Neural progenitor cell (in vitro differentiated cells): ENCODE measurements around the gene S100B. TPM values are rescaled to one million over a fixed set of nuclear protein-coding genes. Genes with fewer than 3 reads are reported as not detected.

ENCODE experiments used
- DNase-seq: peaks from one replicate; pipeline ENCODE4 v3.0.0-alpha.2; 2016; ENCODE audit warnings: low spot score
- H2AFZ ChIP-seq: fragments of 200-600 bp; sonication (generic); replicated peaks from 2 replicates; pipeline ENCODE4 v1.6.1; 2016; ENCODE audit warnings: antibody characterized with exemption
- H3F3A ChIP-seq: fragments of 200-600 bp; sonication (generic); 2 replicates; pipeline ENCODE4 v1.6.1; 2016; ENCODE audit warnings: antibody characterized with exemption, low read depth
- H3K27ac ChIP-seq: fragments of 200-600 bp; sonication (generic); 2 replicates; pipeline ENCODE4 v1.5.1; 2016; ENCODE audit warnings: mild to moderate bottlenecking
- H3K27me3 ChIP-seq: fragments of 200-600 bp; sonication (generic); 2 replicates; pipeline ENCODE4 v1.6.1; 2016; ENCODE audit warnings: mild to moderate bottlenecking, moderate library complexity
- H3K36me3 ChIP-seq: fragments of 200-600 bp; sonication (generic); 2 replicates; pipeline ENCODE4 v1.5.1; 2016
- H3K4me1 ChIP-seq: fragments of 200-600 bp; sonication (generic); 2 replicates; pipeline ENCODE4 v1.6.1; 2016; ENCODE audit warnings: mixed run types
- H3K4me2 ChIP-seq: fragments of 200-600 bp; sonication (generic); 2 replicates; pipeline ENCODE4 v1.6.1; 2016
- H3K4me3 ChIP-seq: fragments of 200-600 bp; sonication (generic); 2 replicates; pipeline ENCODE4 v1.5.1; 2016
- H3K79me2 ChIP-seq: fragments of 200-600 bp; sonication (generic); 2 replicates; pipeline ENCODE4 v1.6.1; 2016; ENCODE audit warnings: low read depth
- H3K9ac ChIP-seq: fragments of 200-600 bp; sonication (generic); 2 replicates; pipeline ENCODE4 v1.6.1; 2016
- H3K9me3 ChIP-seq: fragments of 200-600 bp; sonication (generic); 2 replicates; pipeline ENCODE4 v1.5.1; 2016; ENCODE audit warnings: low read depth
- H4K20me1 ChIP-seq: fragments of 200-600 bp; sonication (generic); 2 replicates; pipeline ENCODE4 v1.6.1; 2016; ENCODE audit warnings: low read depth
- H3K27ac Mint-ChIP-seq: 3 replicates; pipeline ENCODE4 v1.8.0; 2021; ENCODE audit warnings: mixed read lengths
- H3K27me3 Mint-ChIP-seq: 2 replicates; pipeline ENCODE4 v1.8.0; 2022; ENCODE audit warnings: low read depth, mild to moderate bottlenecking, inconsistent platforms, moderate library complexity, mixed read lengths; ENCODE audit not compliant: insufficient read depth
- H3K36me3 Mint-ChIP-seq: 3 replicates; pipeline ENCODE4 v1.8.0; 2021; ENCODE audit warnings: mixed read lengths
- H3K4me1 Mint-ChIP-seq: 3 replicates; pipeline ENCODE4 v1.8.0; 2021; ENCODE audit warnings: mixed read lengths
- H3K4me3 Mint-ChIP-seq: 3 replicates; pipeline ENCODE4 v1.8.0; 2021; ENCODE audit warnings: mild to moderate bottlenecking, moderate library complexity, mixed read lengths
- H3K9me3 Mint-ChIP-seq: 3 replicates; pipeline ENCODE4 v1.8.0; 2020; ENCODE audit warnings: mixed read lengths
- EZH2 ChIP-seq: fragments of 200-600 bp; sonication (generic); IDR thresholded peaks from 2 replicates; pipeline ENCODE4 v1.6.1; 2017; ENCODE audit warnings: antibody characterized with exemption, mild to moderate bottlenecking, moderate library complexity
- EZH2phosphoT487 ChIP-seq: fragments of 200-600 bp; sonication (generic); IDR thresholded peaks from 2 replicates; pipeline ENCODE4 v1.6.1; 2017; ENCODE audit warnings: antibody characterized with exemption
- total RNA-seq: library from RNA; depleted of rRNA; stranded (reverse); fragments of >200 nt; gene quantifications from 2 replicates; pipeline ENCODE4 v1.2.3, GENCODE V29; 2015; ENCODE audit warnings: low replicate concordance
- TF ChIP-seq, protein P1 (sequence below): fragments of 200-600 bp; sonication (generic); IDR thresholded peaks from 2 replicates; pipeline ENCODE4 v1.5.1; 2017; ENCODE audit warnings: antibody characterized with exemption, mild to moderate bottlenecking

The S100B gene
- total RNA-seq, 1 donor from 2014 or later: 0.60 TPM

DNA sequence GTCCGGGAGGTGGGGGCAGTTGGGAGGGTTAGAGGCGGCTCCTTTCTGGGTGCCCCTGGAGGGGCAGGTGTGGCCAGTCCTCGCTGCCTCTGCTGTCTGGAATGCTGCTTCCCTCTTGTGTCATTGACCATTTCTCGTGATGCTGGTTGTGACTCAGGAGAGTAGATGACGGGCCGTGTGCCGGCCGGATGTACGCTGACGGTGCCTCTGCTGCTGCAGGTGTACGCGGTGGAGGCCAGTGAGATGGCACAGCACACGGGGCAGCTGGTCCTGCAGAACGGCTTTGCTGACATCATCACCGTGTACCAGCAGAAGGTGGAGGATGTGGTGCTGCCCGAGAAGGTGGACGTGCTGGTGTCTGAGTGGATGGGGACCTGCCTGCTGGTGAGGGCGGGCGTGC, 44.5 kb upstream of the S100B start:
- H3K9me3 ChIP-seq: no peaks in the 10 kb centered on the region
- no peaks in the 10 kb centered on the region for H3F3A ChIP-seq
- no peaks in the 10 kb centered on the region for H3K27me3 Mint-ChIP-seq
- peaks cover 8% of the 10 kb centered on the region for H3K9me3 Mint-ChIP-seq
- no peaks in the 10 kb centered on the region for H3K79me2 ChIP-seq
- no peak overlapping the region for H3K27ac ChIP-seq
- H3K4me2 ChIP-seq: no peak overlapping the region
- TF ChIP-seq EZH2phosphoT487 (no peak), EZH2 (no peak)
- TF ChIP-seq, protein P1, sequence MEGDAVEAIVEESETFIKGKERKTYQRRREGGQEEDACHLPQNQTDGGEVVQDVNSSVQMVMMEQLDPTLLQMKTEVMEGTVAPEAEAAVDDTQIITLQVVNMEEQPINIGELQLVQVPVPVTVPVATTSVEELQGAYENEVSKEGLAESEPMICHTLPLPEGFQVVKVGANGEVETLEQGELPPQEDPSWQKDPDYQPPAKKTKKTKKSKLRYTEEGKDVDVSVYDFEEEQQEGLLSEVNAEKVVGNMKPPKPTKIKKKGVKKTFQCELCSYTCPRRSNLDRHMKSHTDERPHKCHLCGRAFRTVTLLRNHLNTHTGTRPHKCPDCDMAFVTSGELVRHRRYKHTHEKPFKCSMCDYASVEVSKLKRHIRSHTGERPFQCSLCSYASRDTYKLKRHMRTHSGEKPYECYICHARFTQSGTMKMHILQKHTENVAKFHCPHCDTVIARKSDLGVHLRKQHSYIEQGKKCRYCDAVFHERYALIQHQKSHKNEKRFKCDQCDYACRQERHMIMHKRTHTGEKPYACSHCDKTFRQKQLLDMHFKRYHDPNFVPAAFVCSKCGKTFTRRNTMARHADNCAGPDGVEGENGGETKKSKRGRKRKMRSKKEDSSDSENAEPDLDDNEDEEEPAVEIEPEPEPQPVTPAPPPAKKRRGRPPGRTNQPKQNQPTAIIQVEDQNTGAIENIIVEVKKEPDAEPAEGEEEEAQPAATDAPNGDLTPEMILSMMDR: no peak
- H2AFZ ChIP-seq: no peak overlapping the region
- no peak for DNase-seq
- peaks cover 21% of the 10 kb centered on the region for H3K36me3 ChIP-seq
- H4K20me1 ChIP-seq: no peaks in the 10 kb centered on the region
- no peaks in the 10 kb centered on the region for H3K4me1 ChIP-seq
- no peak overlapping the region for H3K9ac ChIP-seq
- no peak overlapping the region for H3K4me3 ChIP-seq
- no peak overlapping the region for H3K27ac Mint-ChIP-seq
- H3K4me3 Mint-ChIP-seq: no peak overlapping the region
- peaks cover 79% of the 10 kb centered on the region for H3K36me3 Mint-ChIP-seq
- H3K4me1 Mint-ChIP-seq: no peaks in the 10 kb centered on the region
- no peaks in the 10 kb centered on the region for H3K27me3 ChIP-seq

DNA sequence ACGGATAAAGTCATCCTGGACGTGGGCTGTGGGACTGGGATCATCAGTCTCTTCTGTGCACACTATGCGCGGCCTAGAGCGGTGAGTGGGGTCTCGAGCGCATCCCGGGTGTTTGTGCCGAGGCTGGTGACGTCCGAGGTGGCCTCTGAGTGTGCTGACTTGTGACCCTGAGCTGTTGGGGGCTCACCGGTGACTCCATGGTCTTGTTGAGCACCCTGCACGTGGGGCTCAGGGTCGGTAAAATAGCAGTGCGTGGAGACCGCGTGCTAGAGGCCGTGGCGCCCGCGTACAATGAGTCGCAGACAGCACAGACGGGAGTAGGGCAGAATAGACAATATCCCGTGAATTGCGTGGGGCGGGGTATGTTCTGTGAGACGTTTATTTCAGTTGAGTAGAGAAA, 43.7 kb upstream of the S100B start:
- no peak overlapping the region for H2AFZ ChIP-seq
- no peak for DNase-seq
- Mint-ChIP-seq H3K4me3 (no peak overlapping the region), H3K27me3 (no peaks in the 10 kb centered on the region), H3K4me1 (no peaks in the 10 kb centered on the region), H3K36me3 (peaks cover 77% of the 10 kb centered on the region), H3K9me3 (no peaks in the 10 kb centered on the region), H3K27ac (no peak overlapping the region)
- peaks cover 21% of the 10 kb centered on the region for H3K36me3 ChIP-seq
- H3K27ac ChIP-seq: no peak overlapping the region
- H3K9ac ChIP-seq: no peak overlapping the region
- H3K79me2 ChIP-seq: no peaks in the 10 kb centered on the region
- no peak overlapping the region for H3K4me3 ChIP-seq
- no peaks in the 10 kb centered on the region for H3K27me3 ChIP-seq
- H4K20me1 ChIP-seq: no peaks in the 10 kb centered on the region
- no peak overlapping the region for H3K4me2 ChIP-seq
- no peaks in the 10 kb centered on the region for H3F3A ChIP-seq
- no peaks in the 10 kb centered on the region for H3K9me3 ChIP-seq
- no peak for TF ChIP-seq EZH2
- TF ChIP-seq, protein P1: no peak
- no peaks in the 10 kb centered on the region for H3K4me1 ChIP-seq

DNA sequence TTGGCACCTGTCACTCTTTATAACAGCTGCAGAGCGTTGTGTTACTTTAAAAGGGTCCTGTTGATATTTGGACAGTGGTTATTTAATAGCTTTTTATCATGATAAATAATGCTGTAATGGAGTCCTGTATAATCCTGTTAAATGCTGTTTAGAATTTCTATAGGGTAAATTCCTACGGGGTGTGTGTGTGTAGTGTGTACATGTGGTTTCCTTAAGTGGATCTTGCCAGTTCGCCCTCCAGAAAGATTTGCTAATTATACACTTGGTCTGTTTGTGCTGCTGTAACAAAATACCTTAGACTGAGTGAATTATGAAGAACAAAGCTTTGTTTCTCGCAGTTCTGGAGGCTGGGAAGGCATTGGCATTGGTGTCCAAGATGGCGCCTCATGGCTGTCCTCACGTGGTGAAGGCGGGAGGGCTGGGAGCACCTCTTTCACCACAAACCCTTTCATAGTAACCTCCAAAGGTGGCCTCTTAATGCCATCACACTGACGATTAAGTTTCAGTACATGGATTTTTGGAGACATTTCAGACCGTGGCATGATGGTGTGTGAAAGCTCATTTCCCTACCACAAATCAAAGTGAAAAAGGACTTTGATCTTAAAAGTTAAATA, 41.8 kb upstream of the S100B start:
- Histone ChIP-seq H3K79me2 (no peaks in the 10 kb centered on the region), H4K20me1 (no peaks in the 10 kb centered on the region), H3K9ac (no peak overlapping the region), H3F3A (no peaks in the 10 kb centered on the region), H3K4me1 (no peaks in the 10 kb centered on the region), H2AFZ (no peak overlapping the region), H3K27ac (no peak overlapping the region), H3K9me3 (no peaks in the 10 kb centered on the region), H3K4me2 (no peak overlapping the region), H3K27me3 (no peaks in the 10 kb centered on the region), H3K4me3 (no peak overlapping the region), H3K36me3 (peaks cover 21% of the 10 kb centered on the region)
- H3K27ac Mint-ChIP-seq: no peak overlapping the region
- H3K9me3 Mint-ChIP-seq: no peaks in the 10 kb centered on the region
- H3K4me3 Mint-ChIP-seq: no peak overlapping the region
- TF ChIP-seq EZH2 (no peak), EZH2phosphoT487 (no peak)
- TF ChIP-seq, protein P1: no peak
- no peak for DNase-seq
- H3K4me1 Mint-ChIP-seq: no peaks in the 10 kb centered on the region
- peaks cover 69% of the 10 kb centered on the region for H3K36me3 Mint-ChIP-seq
- no peaks in the 10 kb centered on the region for H3K27me3 Mint-ChIP-seq
